Activated CD8-positive, alpha-beta memory T cell treated with anti-CD3 and anti-CD28 coated beads for 4 hours (primary cell): Measurements from ENCODE around the gene AOC3.
"Not testable (repeated sequence)": the region's sequence is repeated elsewhere in the genome, so short reads cannot be mapped to it uniquely, and the experiment has no call there.

Experiments used
- DNase-seq, 2 donors: peaks; one replicate each; pipeline ENCODE4 v3.0.0-alpha.2; 2020; ENCODE audit warnings: low read depth in 2 of 2

The AOC3 gene

GRCh38 chr17:42891539-42892152, 40.6 kb downstream of the AOC3 start:
- DNase-seq: no peak

- no peak for DNase-seq
These were observed 42.4 kb downstream of the AOC3 start for GRCh38 chr17:42893359-42893758.

- DNase-seq: no peak
These were observed 43.5 kb downstream of the AOC3 start for GRCh38 chr17:42894283-42895184.

- no peak for DNase-seq
These were observed 44.2 kb downstream of the AOC3 start for GRCh38 chr17:42895185-42895555.

GRCh38 chr17:42898147-42898811, 47.3 kb downstream of the AOC3 start:
- DNase-seq: no peak

GRCh38 chr17:42899981-42900380, 49.0 kb downstream of the AOC3 start:
- DNase-seq: not testable (repeated sequence)

- no peak for DNase-seq
These were observed 49.7 kb downstream of the AOC3 start, which contains the start of gene G6PC1 for GRCh38 chr17:42900460-42901331. Gene G6PC1 (plus strand): TSS chr17:42900799. CDS start chr17:42900877, 78 bp downstream.

GRCh38 chr17:42901535-42902229, 50.7 kb downstream of the AOC3 start:
- DNase-seq: no peak

- no peak for DNase-seq
These were observed 53.1 kb downstream of the AOC3 start for GRCh38 chr17:42904110-42904469.

- no peak for DNase-seq
These were observed 55.9 kb downstream of the AOC3 start for GRCh38 chr17:42906772-42907446.
